HepG2 (cell line): ENCODE measurements around the gene SLC26A5. TPM values are rescaled to one million over a fixed set of nuclear protein-coding genes. Genes with fewer than 3 reads are reported as not detected.

Source experiments
- BHLHE40 ChIP-seq: IDR thresholded peaks from 2 replicates; pipeline ENCODE4 v1.6.1; 2011; ENCODE audit warnings: low read length, improper control_type of control experiment
- CENPBD1 ChIP-seq: sonication (generic); formaldehyde crosslinking; IDR thresholded peaks from 2 replicates; pipeline ENCODE4 v1.8.0; 2022; ENCODE audit warnings: missing genetic modification reagents, low read depth, mild to moderate bottlenecking, borderline replicate concordance
- ETV6 ChIP-seq: sonication (generic); formaldehyde crosslinking; conservative IDR thresholded peaks from 2 replicates; pipeline ENCODE4 v1.4.0; 2020; ENCODE audit warnings: missing genetic modification reagents
- HIC2 ChIP-seq: sonication (generic); formaldehyde crosslinking; IDR thresholded peaks from 2 replicates; pipeline ENCODE4 v1.9.0; 2022; ENCODE audit warnings: low read depth, missing genetic modification reagents
- HNRNPL ChIP-seq: fragments of 200-400 bp; formaldehyde crosslinking; IDR thresholded peaks from 2 replicates; pipeline ENCODE4 v1.6.1; 2017; ENCODE audit warnings: mild to moderate bottlenecking, low read depth, low read length
- KAT7 ChIP-seq: IDR thresholded peaks from 2 replicates; pipeline ENCODE4 v1.6.1; 2018; ENCODE audit warnings: borderline replicate concordance, missing compliant biosample characterization
- KLF6 ChIP-seq: IDR thresholded peaks from 2 replicates; pipeline ENCODE4 v1.8.0; 2016; ENCODE audit warnings: missing biosample characterization, missing genetic modification reagents
- NFE2L2 ChIP-seq: fragments of 150-350 bp; IDR thresholded peaks from 2 replicates; pipeline ENCODE4 v1.6.1; 2014; ENCODE audit warnings: low read length
- PTBP1 ChIP-seq: fragments of 200-400 bp; formaldehyde crosslinking; IDR thresholded peaks from 2 replicates; pipeline ENCODE4 v1.6.1; 2018; ENCODE audit warnings: low read length, low read depth; ENCODE audit not compliant: poor library complexity, severe bottlenecking
- RFX3 ChIP-seq: IDR thresholded peaks from 2 replicates; pipeline ENCODE4 v1.6.1; 2016; ENCODE audit warnings: missing biosample characterization, missing genetic modification reagents
- SCMH1 ChIP-seq: sonication (generic); formaldehyde crosslinking; IDR thresholded peaks from 2 replicates; pipeline ENCODE4 v1.9.0; 2021; ENCODE audit warnings: missing genetic modification reagents, mild to moderate bottlenecking, borderline replicate concordance
- SMYD3 ChIP-seq: sonication (generic); formaldehyde crosslinking; IDR thresholded peaks from 2 replicates; pipeline ENCODE4 v1.8.1; 2023; ENCODE audit warnings: mild to moderate bottlenecking, missing genetic modification reagents
- SRY ChIP-seq: sonication (generic); formaldehyde crosslinking; IDR thresholded peaks from 2 replicates; pipeline ENCODE4 v1.8.0; 2022; ENCODE audit warnings: mild to moderate bottlenecking, missing genetic modification reagents
- TAF1 ChIP-seq: sonication (generic); formaldehyde crosslinking; IDR thresholded peaks from 2 replicates; pipeline ENCODE4 v1.4.0; 2020; ENCODE audit warnings: missing genetic modification reagents
- TBP ChIP-seq: sonication (generic); formaldehyde crosslinking; IDR thresholded peaks from 2 replicates; pipeline ENCODE4 v1.5.0; 2020; ENCODE audit warnings: missing genetic modification reagents
- ZFP41 ChIP-seq: sonication (generic); formaldehyde crosslinking; IDR thresholded peaks from 2 replicates; pipeline ENCODE4 v1.4.0; 2020; ENCODE audit warnings: mild to moderate bottlenecking, missing genetic modification reagents, borderline replicate concordance
- ZKSCAN5 ChIP-seq: sonication (generic); formaldehyde crosslinking; IDR thresholded peaks from 2 replicates; pipeline ENCODE4 v1.5.1; 2020; ENCODE audit warnings: mild to moderate bottlenecking, missing genetic modification reagents
- ZNF235 ChIP-seq: sonication (generic); formaldehyde crosslinking; IDR thresholded peaks from 2 replicates; pipeline ENCODE4 v1.8.1; 2023; ENCODE audit warnings: mild to moderate bottlenecking, missing genetic modification reagents, borderline replicate concordance
- ZNF264 ChIP-seq: sonication (generic); formaldehyde crosslinking; IDR thresholded peaks from 2 replicates; pipeline ENCODE4 v1.4.0; 2020; ENCODE audit warnings: missing genetic modification reagents
- ZNF367 ChIP-seq: sonication (generic); formaldehyde crosslinking; IDR thresholded peaks from 2 replicates; pipeline ENCODE4 v1.4.0; 2020; ENCODE audit warnings: missing genetic modification reagents, borderline replicate concordance
- ZNF556 ChIP-seq: sonication (generic); formaldehyde crosslinking; IDR thresholded peaks from 2 replicates; pipeline ENCODE4 v1.4.0; 2020; ENCODE audit warnings: mild to moderate bottlenecking, missing genetic modification reagents, borderline replicate concordance
- ZNF83 ChIP-seq: sonication (generic); formaldehyde crosslinking; IDR thresholded peaks from 2 replicates; pipeline ENCODE4 v1.4.0; 2020; ENCODE audit warnings: missing genetic modification reagents, mild to moderate bottlenecking, borderline replicate concordance
- polyA plus RNA-seq, 8 experiments: library from polyadenylated mRNA; depleted of rRNA in 3 of 8; stranded (reverse) in 7 of 8; unstranded in 1 of 8; fragments of >200 nt; fragmentation: Illumina TruSeq in 4 of 8; extraction: Trizol in 4 of 8; gene quantifications; 2 replicates each; pipeline versions ENCODE4 v1.2.1 to v1.2.3, GENCODE V29; 2011 to 2016; ENCODE audit warnings: low read depth in 4 of 8, missing spikeins in 1 of 8, mixed read lengths in 1 of 8; ENCODE audit not compliant: insufficient read depth in 1 of 8
- total RNA-seq, 5 experiments: library from RNA; depleted of rRNA; stranded (reverse); fragments of >200 nt; fragmentation: Illumina TruSeq; extraction: Trizol; gene quantifications; 2 replicates each; pipeline ENCODE4 v1.2.3, GENCODE V29; 2016; ENCODE audit warnings: low read depth in 1 of 5
- TF ChIP-seq, protein P1 (sequence below): sonication (generic); formaldehyde crosslinking; IDR thresholded peaks from 2 replicates; pipeline ENCODE4 v1.4.0; 2020; ENCODE audit warnings: mild to moderate bottlenecking, missing genetic modification reagents

SLC26A5 gene
- total and polyA plus RNA-seq, 2 of the 13 experiments (the other 11 are each of a cell fraction or from before 2014, with no cell fraction given), result 0.08 to 0.11 TPM

GRCh38 chr7:103344453-103345149, 101.4 kb downstream of the SLC26A5 start, which contains the start of gene DNAJC2 (continued):
- no peak; the same call in 1 of the 2 replicates for TF ChIP-seq RFX3 (CRISPR knock-in tag)
- peak; percentile 65; the same call in 1 of the 2 replicates for TF ChIP-seq KLF6
- TF ChIP-seq ETV6 (CRISPR knock-in tag), result peak; percentile 76
- TF ChIP-seq KAT7, result peak; percentile 96
- TF ChIP-seq TBP, result no peak
- TF ChIP-seq, protein P1, sequence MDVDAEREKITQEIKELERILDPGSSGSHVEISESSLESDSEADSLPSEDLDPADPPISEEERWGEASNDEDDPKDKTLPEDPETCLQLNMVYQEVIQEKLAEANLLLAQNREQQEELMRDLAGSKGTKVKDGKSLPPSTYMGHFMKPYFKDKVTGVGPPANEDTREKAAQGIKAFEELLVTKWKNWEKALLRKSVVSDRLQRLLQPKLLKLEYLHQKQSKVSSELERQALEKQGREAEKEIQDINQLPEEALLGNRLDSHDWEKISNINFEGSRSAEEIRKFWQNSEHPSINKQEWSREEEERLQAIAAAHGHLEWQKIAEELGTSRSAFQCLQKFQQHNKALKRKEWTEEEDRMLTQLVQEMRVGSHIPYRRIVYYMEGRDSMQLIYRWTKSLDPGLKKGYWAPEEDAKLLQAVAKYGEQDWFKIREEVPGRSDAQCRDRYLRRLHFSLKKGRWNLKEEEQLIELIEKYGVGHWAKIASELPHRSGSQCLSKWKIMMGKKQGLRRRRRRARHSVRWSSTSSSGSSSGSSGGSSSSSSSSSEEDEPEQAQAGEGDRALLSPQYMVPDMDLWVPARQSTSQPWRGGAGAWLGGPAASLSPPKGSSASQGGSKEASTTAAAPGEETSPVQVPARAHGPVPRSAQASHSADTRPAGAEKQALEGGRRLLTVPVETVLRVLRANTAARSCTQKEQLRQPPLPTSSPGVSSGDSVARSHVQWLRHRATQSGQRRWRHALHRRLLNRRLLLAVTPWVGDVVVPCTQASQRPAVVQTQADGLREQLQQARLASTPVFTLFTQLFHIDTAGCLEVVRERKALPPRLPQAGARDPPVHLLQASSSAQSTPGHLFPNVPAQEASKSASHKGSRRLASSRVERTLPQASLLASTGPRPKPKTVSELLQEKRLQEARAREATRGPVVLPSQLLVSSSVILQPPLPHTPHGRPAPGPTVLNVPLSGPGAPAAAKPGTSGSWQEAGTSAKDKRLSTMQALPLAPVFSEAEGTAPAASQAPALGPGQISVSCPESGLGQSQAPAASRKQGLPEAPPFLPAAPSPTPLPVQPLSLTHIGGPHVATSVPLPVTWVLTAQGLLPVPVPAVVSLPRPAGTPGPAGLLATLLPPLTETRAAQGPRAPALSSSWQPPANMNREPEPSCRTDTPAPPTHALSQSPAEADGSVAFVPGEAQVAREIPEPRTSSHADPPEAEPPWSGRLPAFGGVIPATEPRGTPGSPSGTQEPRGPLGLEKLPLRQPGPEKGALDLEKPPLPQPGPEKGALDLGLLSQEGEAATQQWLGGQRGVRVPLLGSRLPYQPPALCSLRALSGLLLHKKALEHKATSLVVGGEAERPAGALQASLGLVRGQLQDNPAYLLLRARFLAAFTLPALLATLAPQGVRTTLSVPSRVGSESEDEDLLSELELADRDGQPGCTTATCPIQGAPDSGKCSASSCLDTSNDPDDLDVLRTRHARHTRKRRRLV (CRISPR knock-in tag), result no peak
- peak; percentile 22; the same call in 1 of the 2 replicates for TF ChIP-seq HIC2 (CRISPR knock-in tag)
- peak; percentile 95 for TF ChIP-seq ZNF264
- no peak for TF ChIP-seq ZKSCAN5
- TF ChIP-seq ZNF83, result no peak
- TF ChIP-seq SRY (CRISPR knock-in tag), result peak; percentile 88
- TF ChIP-seq BHLHE40, result no peak
- TF ChIP-seq TAF1 (CRISPR knock-in tag), result peak; percentile 94
- TF ChIP-seq SMYD3 (CRISPR knock-in tag), result no peak
- TF ChIP-seq ZFP41 (CRISPR knock-in tag), result 0 out of 2 replicates have a peak, but pooled peaks have one; percentile 31
- TF ChIP-seq ZNF367 (CRISPR knock-in tag), result no peak; the same call in 1 of the 2 replicates
- TF ChIP-seq PTBP1, result no peak
- no peak for TF ChIP-seq SCMH1 (CRISPR knock-in tag)
- no peak for TF ChIP-seq NFE2L2
- peak; percentile 92; the same call in 1 of the 2 replicates for TF ChIP-seq ZNF556 (CRISPR knock-in tag)
- no peak for TF ChIP-seq CENPBD1 (CRISPR knock-in tag)
- TF ChIP-seq HNRNPL, result 0 out of 2 replicates have a peak, but pooled peaks have one; percentile 59
- TF ChIP-seq ZNF235 (CRISPR knock-in tag), result no peak
